ENCODE measurements around the gene SCUBE1. TPM values are rescaled to one million over a fixed set of nuclear protein-coding genes. Genes with fewer than 3 reads are reported as not detected.

The SCUBE1 gene
- total and polyA plus RNA-seq, 2 experiments from 2014 or later: 2.1 to 2.2 TPM

DNA sequence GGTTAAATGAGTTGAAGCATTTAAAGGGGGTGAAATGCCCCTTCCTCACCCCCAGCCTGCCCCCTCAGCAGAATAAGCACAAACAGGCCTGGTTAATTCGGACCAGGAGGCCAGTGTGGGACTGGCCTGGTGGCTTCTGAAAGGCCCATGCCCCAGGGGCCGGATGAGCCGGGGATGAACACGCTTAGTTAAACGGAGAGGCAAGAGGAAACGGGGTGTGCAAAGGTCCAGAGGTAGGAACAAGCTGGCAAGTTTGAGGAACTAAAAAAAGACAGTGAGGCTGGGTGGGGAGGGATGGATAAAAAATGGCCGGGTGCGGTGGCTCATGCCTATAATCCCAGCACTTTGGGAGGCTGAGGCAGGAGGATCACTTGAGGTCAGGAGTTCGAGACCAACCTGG is 11.5 kb downstream of the SCUBE1 start:
- no peaks in the 10 kb centered on the region for H3K4me1 ChIP-seq (ENCODE audit: insufficient read depth)
- WGBS (ENCODE audit: low lambda C conversion rate, missing lambda C conversion rate): 77% methylated on average over 9 of the region's 9 CpGs

GRCh38 chr22:43331069-43331451 is 12.1 kb downstream of the SCUBE1 start:
- no peak overlapping the region for H3K27ac ChIP-seq
- DNase-seq (ENCODE audit: low spot score): no peak
- no peak overlapping the region for H2AFZ ChIP-seq
- H3K27me3 ChIP-seq: no peaks in the 10 kb centered on the region
- H3K4me3 ChIP-seq: no peak overlapping the region
- H3K79me2 ChIP-seq: no peaks in the 10 kb centered on the region
- no peak overlapping the region for H3K4me2 ChIP-seq
- H3K9me2 ChIP-seq (replicated peaks; ENCODE audit: insufficient read depth): no peaks in the 10 kb centered on the region
- H4K20me1 ChIP-seq (ENCODE audit: insufficient read depth, poor library complexity, severe bottlenecking): no peaks in the 10 kb centered on the region
- H3K4me1 ChIP-seq (ENCODE audit: insufficient read depth): no peaks in the 10 kb centered on the region
- H3K36me3 ChIP-seq (replicated peaks; ENCODE audit: insufficient read depth, low read depth): no peaks in the 10 kb centered on the region
- H3K9me3 ChIP-seq (ENCODE audit: low read depth): no peaks in the 10 kb centered on the region
- 57% methylated on average over 3 of the region's 3 CpGs for WGBS (ENCODE audit: low lambda C conversion rate, missing lambda C conversion rate)
- no peak for TF ChIP-seq EZH2 (IDR thresholded peaks at IDR 0.05; ENCODE audit: borderline replicate concordance)
- TF ChIP-seq EZH2phosphoT487 (IDR thresholded peaks at IDR 0.05; ENCODE audit: low read depth, severe bottlenecking, unreplicated experiment): no peak
- TF ChIP-seq CTCF (IDR thresholded peaks at IDR 0.05; ENCODE audit: poor library complexity): no peak

More for the DNA sequence above, 11.5 kb downstream of the SCUBE1 start:
- no peaks in the 10 kb centered on the region for H3K36me3 ChIP-seq (replicated peaks; ENCODE audit: insufficient read depth, low read depth)
- no peaks in the 10 kb centered on the region for H3K9me3 ChIP-seq (ENCODE audit: low read depth)
- no peak overlapping the region for H2AFZ ChIP-seq
- DNase-seq (ENCODE audit: low spot score): no peak
- no peaks in the 10 kb centered on the region for H3K9me2 ChIP-seq (replicated peaks; ENCODE audit: insufficient read depth)
- no peaks in the 10 kb centered on the region for H4K20me1 ChIP-seq (ENCODE audit: insufficient read depth, poor library complexity, severe bottlenecking)
- H3K27ac ChIP-seq: no peak overlapping the region
- no peak overlapping the region for H3K4me3 ChIP-seq
- TF ChIP-seq EZH2 (IDR thresholded peaks at IDR 0.05; ENCODE audit: borderline replicate concordance) (no peak), EZH2phosphoT487 (IDR thresholded peaks at IDR 0.05; ENCODE audit: low read depth, severe bottlenecking, unreplicated experiment) (no peak)
- H3K4me2 ChIP-seq: no peak overlapping the region
- no peaks in the 10 kb centered on the region for H3K27me3 ChIP-seq
- no peaks in the 10 kb centered on the region for H3K79me2 ChIP-seq

- no peaks in the 10 kb centered on the region for H3K36me3 ChIP-seq (replicated peaks; ENCODE audit: insufficient read depth, low read depth)
- H3K79me2 ChIP-seq: no peaks in the 10 kb centered on the region
- no peak overlapping the region for H3K27ac ChIP-seq
- H3K27me3 ChIP-seq: no peaks in the 10 kb centered on the region
- no peaks in the 10 kb centered on the region for H4K20me1 ChIP-seq (ENCODE audit: insufficient read depth, poor library complexity, severe bottlenecking)
- H3K4me3 ChIP-seq: no peak overlapping the region
- TF ChIP-seq EZH2 (IDR thresholded peaks at IDR 0.05; ENCODE audit: borderline replicate concordance) (no peak), EZH2phosphoT487 (IDR thresholded peaks at IDR 0.05; ENCODE audit: low read depth, severe bottlenecking, unreplicated experiment) (no peak), CTCF (IDR thresholded peaks at IDR 0.05; ENCODE audit: poor library complexity) (no peak)
- no peaks in the 10 kb centered on the region for H3K9me2 ChIP-seq (replicated peaks; ENCODE audit: insufficient read depth)
- H3K4me2 ChIP-seq: no peak overlapping the region
- no peak for DNase-seq (ENCODE audit: low spot score)
- no peaks in the 10 kb centered on the region for H3K4me1 ChIP-seq (ENCODE audit: insufficient read depth)
- H3K9me3 ChIP-seq (ENCODE audit: low read depth): no peaks in the 10 kb centered on the region
- WGBS (ENCODE audit: low lambda C conversion rate, missing lambda C conversion rate): 76% methylated on average over 7 of the region's 7 CpGs
- H2AFZ ChIP-seq: no peak overlapping the region
These were observed 12.7 kb downstream of the SCUBE1 start for GRCh38 chr22:43330178-43331068.

DNA sequence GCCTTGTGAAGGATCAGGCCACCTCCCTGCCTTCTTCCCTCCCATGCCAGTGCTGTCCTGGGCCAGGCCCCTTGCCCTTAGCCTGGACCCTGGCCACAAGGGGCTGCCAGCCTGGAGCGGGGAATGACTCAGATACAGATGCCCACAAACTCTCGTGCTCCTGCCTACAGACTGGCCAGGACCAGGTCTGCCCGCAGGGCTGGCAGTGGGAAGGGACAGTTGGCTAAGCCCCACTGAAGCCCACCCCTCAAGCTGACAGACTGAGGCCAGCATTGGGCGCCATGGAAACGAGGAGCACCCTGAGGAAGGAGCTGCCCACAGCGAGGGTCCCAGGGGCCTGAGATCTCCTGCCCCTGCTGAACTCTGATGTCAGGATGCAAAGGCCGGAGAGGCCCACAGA is 14.1 kb downstream of the SCUBE1 start:
- Histone ChIP-seq H3K9me2 (replicated peaks; ENCODE audit: insufficient read depth) (no peaks in the 10 kb centered on the region), H3K4me3 (no peak overlapping the region), H3K27me3 (peaks cover 7% of the 10 kb centered on the region), H3K4me1 (ENCODE audit: insufficient read depth) (no peaks in the 10 kb centered on the region), H3K36me3 (replicated peaks; ENCODE audit: insufficient read depth, low read depth) (no peaks in the 10 kb centered on the region), H3K4me2 (no peak overlapping the region), H3K27ac (no peak overlapping the region), H3K9me3 (ENCODE audit: low read depth) (no peaks in the 10 kb centered on the region), H2AFZ (no peak overlapping the region), H3K79me2 (no peaks in the 10 kb centered on the region), H4K20me1 (ENCODE audit: insufficient read depth, poor library complexity, severe bottlenecking) (no peaks in the 10 kb centered on the region)
- DNase-seq (ENCODE audit: low spot score): no peak
- TF ChIP-seq EZH2phosphoT487 (IDR thresholded peaks at IDR 0.05; ENCODE audit: low read depth, severe bottlenecking, unreplicated experiment) (no peak), CTCF (IDR thresholded peaks at IDR 0.05; ENCODE audit: poor library complexity) (no peak), EZH2 (IDR thresholded peaks at IDR 0.05; ENCODE audit: borderline replicate concordance) (no peak)
- WGBS (ENCODE audit: low lambda C conversion rate, missing lambda C conversion rate): 90% methylated on average over 7 of the region's 7 CpGs
